Brain pericyte (primary cell): ENCODE results near the gene RCAN2.

Experiments used
- DNase-seq: peaks from one replicate; pipeline ENCODE4 v3.0.0-alpha.2; 2012; ENCODE audit warnings: low read depth, low spot score

RCAN2 gene

DNA sequence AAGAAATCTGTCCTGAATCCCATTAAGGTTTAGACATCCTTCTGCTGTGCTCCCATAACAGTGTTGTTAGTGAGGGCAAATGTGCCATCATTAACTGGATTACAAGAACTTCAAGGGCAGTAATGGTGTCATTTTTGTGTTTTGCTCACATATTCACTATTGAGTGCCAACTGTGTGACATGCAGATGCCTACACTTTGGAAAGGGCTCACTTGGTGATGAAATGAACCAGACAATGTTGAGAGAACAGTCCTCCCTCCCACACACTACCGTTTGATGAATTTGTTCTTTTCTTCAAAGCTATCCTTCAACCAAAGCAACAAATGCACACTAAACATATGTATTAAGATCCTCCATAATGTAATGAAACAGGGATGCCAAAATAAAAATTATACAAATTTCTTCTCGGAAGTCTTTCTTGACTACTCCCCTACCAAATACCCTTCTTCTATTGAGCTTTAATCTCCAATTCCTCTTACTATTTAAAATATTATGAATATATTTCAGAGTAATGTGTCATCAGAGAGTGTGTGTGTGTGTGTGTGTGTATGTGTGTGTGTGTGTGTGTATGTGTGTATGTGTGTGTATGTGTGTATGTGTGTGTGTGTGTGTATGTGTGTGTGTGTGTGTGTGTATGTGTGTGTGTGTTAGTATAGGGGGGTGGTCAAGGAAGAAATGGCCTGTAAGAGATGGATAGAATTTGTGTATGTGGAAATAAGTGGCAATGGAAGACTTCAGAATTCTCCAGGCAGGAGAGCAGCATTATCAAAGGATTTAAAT, 228.1 kb downstream of the RCAN2 start:
- no peak for DNase-seq

DNA sequence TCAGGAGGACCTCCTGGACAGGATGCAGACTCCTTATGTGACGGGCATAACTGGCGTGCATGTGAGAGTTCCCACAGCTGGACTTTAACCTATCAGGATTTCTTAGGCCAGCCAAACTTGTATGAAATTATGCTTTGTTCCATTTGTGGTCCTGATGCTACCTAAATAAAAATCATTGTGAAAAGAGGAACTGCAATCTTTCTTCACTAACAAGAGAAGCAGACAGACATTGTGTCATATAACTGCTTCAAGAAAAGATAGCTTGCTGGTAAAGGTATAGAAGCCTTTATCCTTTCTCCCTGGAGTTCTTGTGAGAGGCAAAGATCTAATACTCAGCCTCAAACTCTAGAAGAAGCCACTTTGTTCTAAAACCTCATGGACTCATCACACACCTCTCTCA, 233.0 kb downstream of the RCAN2 start:
- DNase-seq: no peak

DNA sequence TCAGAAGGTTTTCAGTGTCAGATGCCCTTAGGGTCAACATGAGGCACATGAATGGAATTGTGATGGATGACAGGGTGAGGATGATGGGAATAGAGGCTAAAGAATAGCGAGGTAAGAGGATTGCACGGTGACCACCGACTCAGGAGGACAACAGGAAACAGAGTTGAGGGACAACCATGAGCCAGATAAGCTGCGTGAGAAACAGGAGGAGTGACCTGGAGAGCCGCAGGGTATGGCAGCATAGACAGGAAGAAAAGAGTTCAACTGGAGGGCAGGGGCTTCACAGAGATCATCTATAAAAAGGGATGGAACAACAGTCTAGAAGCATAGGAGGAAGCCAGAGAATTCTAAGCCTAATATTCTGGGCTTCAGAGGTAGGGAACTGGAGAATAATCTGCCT, 235.7 kb downstream of the RCAN2 start:
- DNase-seq: no peak

DNA sequence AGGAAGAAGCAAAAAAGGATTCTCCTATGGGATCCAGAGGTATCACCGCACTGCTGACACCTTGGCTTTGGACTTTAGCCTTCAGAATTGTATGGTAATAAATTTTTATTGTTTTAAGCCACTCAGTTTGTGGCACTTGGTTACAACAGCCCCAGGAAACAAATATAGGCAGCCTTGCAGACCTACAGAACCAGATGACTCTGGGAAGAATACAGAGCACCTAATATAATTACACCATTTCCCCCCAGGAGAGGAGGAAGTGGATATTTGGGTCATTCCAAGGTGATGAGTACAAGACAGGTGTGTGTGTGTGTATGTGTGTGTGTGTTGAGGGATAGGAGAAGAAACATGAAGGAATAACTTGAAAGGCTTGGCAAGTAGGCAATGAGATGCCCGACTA, 236.3 kb downstream of the RCAN2 start:
- no peak for DNase-seq

DNA sequence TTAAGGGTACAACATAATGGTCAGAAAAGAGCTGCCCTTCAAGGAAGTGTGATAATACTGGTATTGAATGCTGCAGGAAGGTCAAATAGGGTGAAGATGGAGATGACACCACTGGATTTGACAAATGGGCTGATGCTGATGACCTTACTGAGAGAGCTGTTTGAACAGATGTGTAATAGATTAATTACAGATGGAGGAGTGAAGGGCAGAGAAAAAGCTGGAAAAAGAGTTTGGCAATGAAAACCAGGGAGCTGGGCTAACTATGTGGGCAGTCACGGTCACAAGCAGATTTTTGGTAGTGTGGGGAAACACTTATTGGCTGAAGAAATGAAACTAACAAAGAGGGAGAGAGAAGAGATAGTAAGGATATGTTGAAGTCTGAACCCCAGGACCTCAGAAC, 236.9 kb downstream of the RCAN2 start:
- no peak for DNase-seq

GRCh38 chr6:46251583-46252339, 239.5 kb downstream of the RCAN2 start:
- no peak for DNase-seq

GRCh38 chr6:46248143-46248542, 243.1 kb downstream of the RCAN2 start:
- no peak for DNase-seq

DNA sequence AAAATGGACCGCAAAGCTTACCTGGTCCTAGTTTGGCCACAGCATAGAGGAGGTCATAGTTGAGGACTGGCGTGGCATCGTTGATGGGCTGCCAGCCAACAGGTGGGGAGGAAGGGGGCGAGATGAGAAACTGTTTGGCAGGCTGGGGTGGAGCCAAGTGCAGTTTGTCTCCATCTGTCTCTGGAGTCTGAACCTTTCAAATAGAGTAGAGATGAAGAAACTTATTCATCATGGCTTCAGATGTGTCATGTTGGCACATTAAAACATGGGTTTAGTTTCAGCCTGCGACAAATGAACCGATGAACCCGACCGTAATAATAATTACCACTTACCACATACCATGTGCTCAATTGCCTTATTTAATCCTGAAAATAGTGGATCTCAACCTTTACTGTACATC, 244.5 kb downstream of the RCAN2 start:
- DNase-seq: no peak

DNA sequence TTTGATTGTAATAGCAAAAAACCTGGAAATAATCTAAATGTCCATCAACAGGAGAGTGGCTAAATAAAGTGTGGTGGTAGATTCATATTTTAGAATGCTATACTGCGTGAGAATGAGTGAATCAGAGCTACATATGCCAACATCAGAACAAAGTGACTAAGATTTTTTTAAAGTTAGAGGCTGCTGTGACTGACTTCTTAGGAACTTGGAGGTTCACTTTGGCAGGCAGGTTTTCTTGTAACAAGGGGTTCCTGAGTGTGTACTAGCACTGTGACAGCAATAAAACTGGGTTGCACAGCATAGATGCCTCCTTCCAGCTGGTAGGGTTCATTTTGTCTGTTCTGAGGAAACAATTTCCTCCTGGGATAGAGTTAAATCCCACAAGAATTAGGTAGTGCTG, 245.2 kb downstream of the RCAN2 start:
- no peak for DNase-seq

- no peak for DNase-seq
Measured at GRCh38 chr6:46244670-46245069, 246.6 kb downstream of the RCAN2 start.

- no peak for DNase-seq
Measured at GRCh38 chr6:46243754-46244153, 247.5 kb downstream of the RCAN2 start.

DNA sequence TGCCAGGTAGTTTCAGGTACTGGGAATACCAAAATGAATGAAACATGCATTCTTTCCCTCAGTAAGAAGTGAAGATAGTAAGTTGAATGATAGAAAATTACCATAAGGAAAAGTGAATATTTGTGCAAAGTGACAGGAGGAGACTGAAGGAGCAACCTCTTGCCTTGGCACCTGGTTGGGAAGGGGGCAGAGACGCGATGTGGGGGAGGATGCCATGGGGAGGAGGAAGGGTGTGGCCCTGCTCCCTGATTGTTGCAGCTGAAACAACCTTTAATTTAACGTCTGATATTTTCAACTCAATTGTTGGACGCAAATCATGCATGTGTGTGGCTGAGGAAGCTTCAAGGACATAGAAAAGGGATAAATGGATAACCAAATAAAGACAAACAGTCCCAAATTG, 248.3 kb downstream of the RCAN2 start:
- no peak for DNase-seq

DNA sequence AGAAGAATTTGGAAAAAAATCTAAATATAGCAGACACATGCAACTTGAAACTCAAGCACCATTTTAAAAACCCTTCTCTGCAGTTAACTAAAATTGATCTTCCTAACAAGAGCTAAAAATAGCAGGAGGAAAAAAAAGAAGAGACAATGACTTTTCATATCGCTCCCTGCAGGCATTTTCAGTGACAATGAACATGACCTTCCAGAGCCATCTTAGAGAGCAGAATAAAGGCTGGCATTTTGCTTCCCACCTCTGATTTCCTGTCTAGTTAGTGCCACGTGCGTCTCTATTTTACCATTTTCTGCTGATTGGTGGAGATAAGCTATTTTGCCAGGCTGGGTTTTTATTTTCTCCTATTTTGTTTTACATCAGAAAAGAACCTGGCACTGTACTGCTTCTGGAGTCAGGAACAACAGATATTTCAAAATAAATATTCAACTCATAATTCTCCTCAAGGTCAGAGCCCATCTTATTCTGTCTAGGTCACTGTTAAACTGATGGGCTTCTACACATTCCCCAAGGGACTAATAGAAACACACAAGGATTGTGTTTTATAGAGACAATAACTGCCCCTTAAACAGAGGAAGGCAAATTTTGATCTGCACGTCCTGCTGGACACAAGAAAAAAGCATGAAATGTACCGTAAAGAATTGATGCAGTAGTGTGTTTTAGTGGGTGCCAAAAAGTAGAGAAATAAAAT, 250.2 kb downstream of the RCAN2 start:
- no peak for DNase-seq

GRCh38 chr6:46236752-46237151, 254.5 kb downstream of the RCAN2 start:
- DNase-seq: no peak

DNA sequence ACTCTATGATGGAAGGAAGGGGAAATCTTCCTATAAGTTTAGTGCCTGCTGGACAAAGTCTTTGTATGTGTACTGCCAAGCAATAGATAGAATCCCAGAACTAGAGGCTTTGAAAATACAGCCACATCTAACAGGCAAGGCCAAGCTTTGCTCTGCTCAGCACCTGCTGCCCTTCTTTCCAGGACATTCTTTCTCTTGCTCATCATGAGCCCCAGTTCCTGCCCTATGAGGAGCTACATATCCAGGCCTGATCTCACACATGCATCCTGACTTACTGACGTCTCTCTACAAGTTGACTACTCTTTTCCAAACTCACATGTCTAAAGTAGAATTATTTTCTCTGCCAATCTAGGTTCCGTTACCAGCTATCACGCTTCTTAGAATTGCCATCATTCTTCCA, 256.0 kb downstream of the RCAN2 start:
- no peak for DNase-seq

GRCh38 chr6:46234700-46235099, 256.5 kb downstream of the RCAN2 start:
- no peak for DNase-seq

DNA sequence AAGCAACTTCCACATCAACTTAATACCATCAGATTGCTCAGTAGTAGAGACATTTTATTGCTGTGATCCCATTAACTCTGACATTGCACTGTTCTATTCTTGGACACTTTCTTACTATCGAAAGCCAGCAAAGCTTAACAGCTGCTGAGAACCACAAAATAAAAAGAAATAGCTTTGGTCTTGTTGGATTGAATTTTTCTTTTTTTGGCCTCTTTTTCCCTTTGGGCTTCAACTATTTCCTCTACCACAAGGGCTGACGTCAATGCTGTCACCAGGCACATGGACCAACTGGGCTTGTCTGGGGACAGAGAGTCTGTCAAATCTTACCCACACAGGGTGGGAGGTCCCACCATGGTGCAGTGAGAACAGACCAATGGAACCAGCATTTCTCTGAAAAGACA, 257.1 kb downstream of the RCAN2 start:
- DNase-seq: no peak

GRCh38 chr6:46233129-46233528, 258.1 kb downstream of the RCAN2 start:
- DNase-seq: no peak

- no peak for DNase-seq
Measured at GRCh38 chr6:46222286-46222685, 269.0 kb downstream of the RCAN2 start.

- DNase-seq: no peak
Measured at GRCh38 chr6:46221222-46221793, 269.9 kb downstream of the RCAN2 start.

DNA sequence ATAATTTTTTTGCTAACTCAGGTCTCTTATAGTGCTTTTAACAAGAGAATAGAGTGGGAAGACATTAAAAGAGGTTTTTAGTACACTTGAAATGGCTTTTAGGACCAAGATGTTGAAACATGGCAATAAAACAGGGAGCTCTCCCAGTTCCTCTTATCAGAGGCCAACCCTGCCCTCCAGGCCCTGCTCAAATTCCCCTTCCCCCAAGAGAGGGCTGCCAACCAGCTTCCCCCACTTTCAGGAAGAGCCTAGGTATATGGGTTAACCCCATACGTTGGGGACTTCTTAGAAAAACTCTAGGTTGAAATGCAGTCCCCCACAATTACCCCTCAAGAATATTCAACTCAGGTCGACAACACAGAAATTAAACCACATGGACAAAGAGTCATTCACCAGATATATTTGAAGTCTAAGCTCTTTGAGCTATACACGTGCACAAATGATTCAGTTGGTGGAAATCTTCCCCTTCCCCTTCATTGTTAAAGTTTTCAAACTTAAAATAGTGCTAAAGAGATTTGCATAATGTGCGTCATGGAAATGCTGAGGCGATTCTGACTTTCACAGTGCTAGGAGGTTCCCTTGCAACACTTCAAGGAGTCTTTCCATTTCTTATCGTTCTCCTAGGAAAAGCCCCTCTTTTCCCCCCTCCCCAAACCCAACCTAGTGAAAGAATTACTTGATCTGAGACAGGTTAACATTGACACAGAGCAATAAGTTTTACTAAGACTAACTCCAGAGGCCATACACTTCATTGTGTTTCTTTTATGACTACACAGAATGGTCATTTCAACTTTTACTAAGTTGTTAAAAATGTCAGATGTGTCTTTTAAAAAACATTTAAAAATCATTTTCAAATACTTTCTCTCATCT, 270.7 kb downstream of the RCAN2 start:
- DNase-seq: no peak
